Measurements from ENCODE around the gene FAM124A. TPM values are rescaled to one million over a fixed set of nuclear protein-coding genes. Genes with fewer than 3 reads are reported as not detected.

FAM124A gene
- total and polyA plus RNA-seq, 10 donors = 2.6 to 39.9 (median 23.7) TPM

- Histone ChIP-seq H3K36me3 (peaks cover 0 to 17% (median 0%) of the 10 kb centered on the region in 6 donors), H3K4me3 (no peak overlapping the region), H3K27ac (no peak overlapping the region), H3K9me3 (peaks cover 0 to 4% (median 0%) of the 10 kb centered on the region in 8 donors), H3K27me3 (replicated peaks in 1 of 7) (peaks cover 0 to 5% (median 0%) of the 10 kb centered on the region in 7 donors), H3K4me1 (peaks cover 15 to 42% (median 30%) of the 10 kb centered on the region in 6 donors)
- no peak for TF ChIP-seq POLR2AphosphoS5 (IDR thresholded peaks at IDR 0.05)
- TF ChIP-seq POLR2A (IDR thresholded peaks at IDR 0.05) = no peak
- TF ChIP-seq CTCF (IDR thresholded peaks at IDR 0.05 in 8 of 11, conservative IDR thresholded peaks at IDR 0.05 in 3 of 11) = no peak
- intact Hi-C loops (cut with DNase I; ENCODE audit: low total_unique reads) = no loop called here
- WGBS, 5 donors = 86 to 96% (median 90%) methylated on average over 9 of the region's 9 CpGs
- DNase-seq = no peak
Measured at GRCh38 chr13:51233117-51233826, 11.1 kb downstream of the FAM124A start.

- H3K4me3 ChIP-seq = no peak overlapping the region
- H3K9me3 ChIP-seq = peaks cover 0 to 4% (median 0%) of the 10 kb centered on the region in 8 donors
- H3K36me3 ChIP-seq = peaks cover 0 to 17% (median 0%) of the 10 kb centered on the region in 6 donors
- 84 to 90% (median 88%) methylated on average over 10 of the region's 10 CpGs for WGBS, 5 donors
- no peak for DNase-seq
- H3K4me1 ChIP-seq = peaks cover 10 to 34% (median 24%) of the 10 kb centered on the region in 6 donors
- peak overlapping the region in 2 of 8 donors; percentile 71 to 77 for H3K27ac ChIP-seq
- intact Hi-C loops (cut with DNase I; ENCODE audit: low total_unique reads) = no loop called here
- no peaks in the 10 kb centered on the region for H3K27me3 ChIP-seq (replicated peaks in 1 of 7)
- TF ChIP-seq POLR2AphosphoS5 (IDR thresholded peaks at IDR 0.05) = no peak
- TF ChIP-seq CTCF (IDR thresholded peaks at IDR 0.05 in 8 of 11, conservative IDR thresholded peaks at IDR 0.05 in 3 of 11) = no peak
- no peak for TF ChIP-seq POLR2A (IDR thresholded peaks at IDR 0.05)
Measured at GRCh38 chr13:51234676-51235075, 12.5 kb downstream of the FAM124A start.

GRCh38 chr13:51235186-51235585, 13.0 kb downstream of the FAM124A start:
- peaks cover 0 to 4% (median 0%) of the 10 kb centered on the region in 8 donors for H3K9me3 ChIP-seq
- intact Hi-C loops (cut with DNase I; ENCODE audit: low total_unique reads) = no loop called here
- WGBS, 5 donors = 72 to 89% (median 81%) methylated on average over 2 of the region's 2 CpGs
- TF ChIP-seq POLR2A (IDR thresholded peaks at IDR 0.05) = no peak
- TF ChIP-seq POLR2AphosphoS5 (IDR thresholded peaks at IDR 0.05) = no peak
- no peak for TF ChIP-seq CTCF (IDR thresholded peaks at IDR 0.05 in 8 of 11, conservative IDR thresholded peaks at IDR 0.05 in 3 of 11)
- H3K27ac ChIP-seq = peak overlapping the region in 7 of 8 donors; percentile 31 to 78 (median 70)
- no peaks in the 10 kb centered on the region for H3K27me3 ChIP-seq (replicated peaks in 1 of 7)
- H3K4me1 ChIP-seq = peaks cover 8 to 34% (median 19%) of the 10 kb centered on the region in 6 donors
- peaks cover 0 to 17% (median 0%) of the 10 kb centered on the region in 6 donors for H3K36me3 ChIP-seq
- no peak overlapping the region for H3K4me3 ChIP-seq
- no peak for DNase-seq

GRCh38 chr13:51235756-51236490, 13.7 kb downstream of the FAM124A start:
- 33 to 42% (median 34%) methylated on average over 4 of the region's 4 CpGs for WGBS, 5 donors
- peaks cover 0 to 17% (median 0%) of the 10 kb centered on the region in 6 donors for H3K36me3 ChIP-seq
- TF ChIP-seq POLR2AphosphoS5 (IDR thresholded peaks at IDR 0.05) (peak in 1 of 3 donors; percentile 36), POLR2A (IDR thresholded peaks at IDR 0.05) (no peak), CTCF (IDR thresholded peaks at IDR 0.05 in 8 of 11, conservative IDR thresholded peaks at IDR 0.05 in 3 of 11) (no peak)
- intact Hi-C loops (cut with DNase I; ENCODE audit: low total_unique reads) = no loop called here
- peaks cover 7 to 34% (median 14%) of the 10 kb centered on the region in 6 donors for H3K4me1 ChIP-seq
- H3K27ac ChIP-seq = peak overlapping the region in 7 of 8 donors; percentile 31 to 78 (median 70)
- peaks cover 0 to 4% (median 0%) of the 10 kb centered on the region in 8 donors for H3K9me3 ChIP-seq
- DNase-seq = no peak
- no peaks in the 10 kb centered on the region for H3K27me3 ChIP-seq (replicated peaks in 1 of 7)
- no peak overlapping the region for H3K4me3 ChIP-seq
